Measurements from ENCODE around the gene CBFA2T3. TPM values are rescaled to one million over a fixed set of nuclear protein-coding genes. Genes with fewer than 3 reads are reported as not detected.

CBFA2T3 gene
- polyA plus RNA-seq, 3 donors: 5.3 to 32.2 (median 6.2) TPM

DNA sequence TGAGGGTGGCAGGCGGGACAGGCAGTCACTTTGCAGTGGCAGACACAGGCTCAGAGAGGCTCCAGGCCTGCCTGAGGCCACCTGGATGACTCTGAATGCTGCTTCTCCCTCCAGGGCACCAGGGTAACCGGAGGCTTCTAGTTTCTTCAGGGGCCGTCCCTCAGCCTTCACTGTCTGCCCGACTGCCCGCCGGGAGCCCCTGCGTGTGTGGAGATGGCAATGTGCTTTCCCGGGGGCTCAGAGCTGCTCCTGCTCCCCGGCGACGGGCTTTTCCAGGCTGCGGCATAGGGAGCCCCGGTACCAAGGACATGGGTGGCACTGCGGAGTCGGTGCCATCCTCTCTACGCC is 51.5 kb downstream of the CBFA2T3 start:
- H3K4me3 ChIP-seq (replicated peaks in 1 of 3; ENCODE audit: low read depth in 2 of 3, low read length in 3 of 3): no peak overlapping the region
- intact Hi-C loops (cut with micrococcal nuclease): no loop called here
- 94% methylated on average over 16 of the region's 16 CpGs for WGBS (ENCODE audit: insufficient coverage)
- peaks cover 21 to 28% of the 10 kb centered on the region in 2 donors for H3K4me1 ChIP-seq (ENCODE audit: control insufficient read depth in 1 of 2, insufficient read depth in 2 of 2, low read length in 2 of 2)
- Mint-ChIP-seq H3K4me1 (peaks cover 34% of the 10 kb centered on the region), H3K9me3 (peaks cover 0 to 2% (median 0%) of the 10 kb centered on the region in 7 donors), H3K4me3 (no peak overlapping the region), H3K27ac (no peak overlapping the region), H3K36me3 (peaks cover 12 to 42% of the 10 kb centered on the region in 2 donors), H3K27me3 (ENCODE audit: low read depth in 3 of 3) (peaks cover 0 to 10% (median 2%) of the 10 kb centered on the region in 3 donors)
- H3K9me3 ChIP-seq (replicated peaks in 1 of 2; ENCODE audit: control insufficient read depth in 1 of 2, insufficient read depth in 1 of 2, low read length in 2 of 2): no peaks in the 10 kb centered on the region
- no peak for DNase-seq
- no peaks in the 10 kb centered on the region for H3K27me3 ChIP-seq (ENCODE audit: control insufficient read depth in 2 of 2, insufficient read depth in 2 of 2, low read length in 2 of 2)
- peaks cover 16 to 23% of the 10 kb centered on the region in 2 donors for H3K36me3 ChIP-seq (replicated peaks in 1 of 2; ENCODE audit: control insufficient read depth in 1 of 2, insufficient read depth in 2 of 2, low read length in 2 of 2)
- no peak overlapping the region for H3K27ac ChIP-seq (ENCODE audit: low read depth in 1 of 2, low read length in 2 of 2)
- H3K9ac ChIP-seq (ENCODE audit: insufficient read depth, low read length, poor library complexity, severe bottlenecking): no peak overlapping the region
- peaks cover 100% of the 10 kb centered on the region for H4K20me1 ChIP-seq (ENCODE audit: insufficient read depth, low read length)
- H3K79me2 ChIP-seq (ENCODE audit: insufficient read depth, low read length): peaks cover 68% of the 10 kb centered on the region
- TF ChIP-seq, protein P1, sequence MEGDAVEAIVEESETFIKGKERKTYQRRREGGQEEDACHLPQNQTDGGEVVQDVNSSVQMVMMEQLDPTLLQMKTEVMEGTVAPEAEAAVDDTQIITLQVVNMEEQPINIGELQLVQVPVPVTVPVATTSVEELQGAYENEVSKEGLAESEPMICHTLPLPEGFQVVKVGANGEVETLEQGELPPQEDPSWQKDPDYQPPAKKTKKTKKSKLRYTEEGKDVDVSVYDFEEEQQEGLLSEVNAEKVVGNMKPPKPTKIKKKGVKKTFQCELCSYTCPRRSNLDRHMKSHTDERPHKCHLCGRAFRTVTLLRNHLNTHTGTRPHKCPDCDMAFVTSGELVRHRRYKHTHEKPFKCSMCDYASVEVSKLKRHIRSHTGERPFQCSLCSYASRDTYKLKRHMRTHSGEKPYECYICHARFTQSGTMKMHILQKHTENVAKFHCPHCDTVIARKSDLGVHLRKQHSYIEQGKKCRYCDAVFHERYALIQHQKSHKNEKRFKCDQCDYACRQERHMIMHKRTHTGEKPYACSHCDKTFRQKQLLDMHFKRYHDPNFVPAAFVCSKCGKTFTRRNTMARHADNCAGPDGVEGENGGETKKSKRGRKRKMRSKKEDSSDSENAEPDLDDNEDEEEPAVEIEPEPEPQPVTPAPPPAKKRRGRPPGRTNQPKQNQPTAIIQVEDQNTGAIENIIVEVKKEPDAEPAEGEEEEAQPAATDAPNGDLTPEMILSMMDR (IDR thresholded peaks at IDR 0.05): no peak
- no peak overlapping the region for H3K4me2 ChIP-seq (replicated peaks; ENCODE audit: extremely low read depth, low read length, poor library complexity, severe bottlenecking)
- no peak overlapping the region for H2AFZ ChIP-seq (ENCODE audit: insufficient read depth, low read depth, low read length, poor library complexity, severe bottlenecking)

DNA sequence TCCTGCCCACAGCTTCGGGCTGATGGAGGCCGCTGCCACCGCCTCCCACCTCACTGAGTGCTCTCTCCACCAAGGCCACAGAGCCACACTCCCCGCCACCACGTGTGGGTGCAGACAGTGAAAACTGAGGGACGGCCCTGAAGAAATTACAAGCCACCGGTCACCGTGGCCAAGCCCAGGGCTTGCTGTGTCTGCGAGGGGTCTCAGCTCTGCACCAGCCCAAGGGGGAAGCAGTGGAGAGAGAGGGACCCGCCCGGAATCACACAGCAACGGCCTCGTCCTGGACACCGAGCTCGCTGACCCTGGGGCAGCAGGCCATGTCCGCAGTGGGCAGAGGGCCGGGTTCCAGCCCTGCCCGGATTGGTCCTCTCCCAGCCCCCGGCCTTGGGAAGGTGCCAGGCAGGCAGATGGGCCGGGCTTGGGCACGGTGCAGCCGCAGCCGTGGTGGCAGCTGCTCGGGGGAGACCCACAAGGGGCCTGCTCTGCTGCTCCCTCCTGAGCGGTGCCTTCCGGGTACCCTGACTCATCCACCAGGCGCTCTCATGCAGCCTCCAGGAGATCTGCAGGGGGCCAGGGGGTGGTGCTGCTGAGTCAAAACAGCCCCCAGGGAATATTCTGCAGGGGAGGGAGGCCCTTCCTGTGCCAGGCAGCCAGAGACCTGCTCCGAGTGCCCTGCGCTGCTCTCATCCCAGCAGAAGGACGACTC is 52.0 kb downstream of the CBFA2T3 start:
- peak in 2 of 3 donors; percentile 12 to 43 for DNase-seq
- Histone ChIP-seq H3K9me3 (replicated peaks in 1 of 2; ENCODE audit: control insufficient read depth in 1 of 2, insufficient read depth in 1 of 2, low read length in 2 of 2) (no peaks in the 10 kb centered on the region), H3K79me2 (ENCODE audit: insufficient read depth, low read length) (peaks cover 67% of the 10 kb centered on the region), H3K36me3 (replicated peaks in 1 of 2; ENCODE audit: control insufficient read depth in 1 of 2, insufficient read depth in 2 of 2, low read length in 2 of 2) (peaks cover 16 to 23% of the 10 kb centered on the region in 2 donors), H4K20me1 (ENCODE audit: insufficient read depth, low read length) (peaks cover 100% of the 10 kb centered on the region), H3K27me3 (ENCODE audit: control insufficient read depth in 2 of 2, insufficient read depth in 2 of 2, low read length in 2 of 2) (no peaks in the 10 kb centered on the region), H3K4me2 (replicated peaks; ENCODE audit: extremely low read depth, low read length, poor library complexity, severe bottlenecking) (no peak overlapping the region), H3K4me3 (replicated peaks in 1 of 3; ENCODE audit: low read depth in 2 of 3, low read length in 3 of 3) (no peak overlapping the region), H3K4me1 (ENCODE audit: control insufficient read depth in 1 of 2, insufficient read depth in 2 of 2, low read length in 2 of 2) (peaks cover 22 to 32% of the 10 kb centered on the region in 2 donors), H3K9ac (ENCODE audit: insufficient read depth, low read length, poor library complexity, severe bottlenecking) (no peak overlapping the region), H2AFZ (ENCODE audit: insufficient read depth, low read depth, low read length, poor library complexity, severe bottlenecking) (no peak overlapping the region), H3K27ac (ENCODE audit: low read depth in 1 of 2, low read length in 2 of 2) (no peak overlapping the region)
- Mint-ChIP-seq H3K4me3 (no peak overlapping the region), H3K9me3 (no peaks in the 10 kb centered on the region), H3K27me3 (ENCODE audit: low read depth in 3 of 3) (peaks cover 0 to 10% (median 2%) of the 10 kb centered on the region in 3 donors), H3K36me3 (peaks cover 12 to 45% of the 10 kb centered on the region in 2 donors), H3K4me1 (peaks cover 36% of the 10 kb centered on the region), H3K27ac (no peak overlapping the region)
- intact Hi-C loops (cut with micrococcal nuclease): no loop called here
- TF ChIP-seq, protein P1 (IDR thresholded peaks at IDR 0.05): no peak
- WGBS (ENCODE audit: insufficient coverage): 59% methylated on average over 30 of the region's 30 CpGs

All from CD14-positive monocyte (primary cell).